ENCODE data around the gene AFAP1L1.

The AFAP1L1 gene

GRCh38 chr5:149310947-149311658 lies 39.4 kb downstream of the AFAP1L1 start:
- DNase-seq (ENCODE audit: low spot score) (no peak), FAIRE-seq (no peak)

GRCh38 chr5:149313151-149313841 lies 41.6 kb downstream of the AFAP1L1 start:
- FAIRE-seq (no peak), DNase-seq (ENCODE audit: low spot score) (no peak)

- no peak for FAIRE-seq
Observed at GRCh38 chr5:149314571-149315111, 43.0 kb downstream of the AFAP1L1 start.

GRCh38 chr5:149315753-149316152 lies 44.1 kb downstream of the AFAP1L1 start:
- DNase-seq (ENCODE audit: low spot score) (no peak), FAIRE-seq (no peak)

More at GRCh38 chr5:149314571-149315111, 43.0 kb downstream of the AFAP1L1 start:
- no peak for DNase-seq (ENCODE audit: low spot score)

GRCh38 chr5:149317281-149318048 lies 45.8 kb downstream of the AFAP1L1 start:
- FAIRE-seq, result no peak
- peak; percentile 64 for DNase-seq (ENCODE audit: low spot score)

GRCh38 chr5:149319174-149319573 lies 47.5 kb downstream of the AFAP1L1 start:
- FAIRE-seq, result no peak
- DNase-seq (ENCODE audit: low spot score), result no peak

GRCh38 chr5:149320791-149321330 lies 49.2 kb downstream of the AFAP1L1 start:
- peak; percentile 37 for FAIRE-seq

GRCh38 chr5:149322518-149322917 lies 50.9 kb downstream of the AFAP1L1 start:
- FAIRE-seq (no peak), DNase-seq (ENCODE audit: low spot score) (no peak)

More at GRCh38 chr5:149320791-149321330, 49.2 kb downstream of the AFAP1L1 start:
- DNase-seq (ENCODE audit: low spot score), result peak; percentile 80

- FAIRE-seq (no peak), DNase-seq (ENCODE audit: low spot score) (no peak)
Observed at GRCh38 chr5:149323210-149323609, 51.6 kb downstream of the AFAP1L1 start.

- FAIRE-seq (no peak), DNase-seq (ENCODE audit: low spot score) (no peak)
Observed at GRCh38 chr5:149323621-149324205, 52.1 kb downstream of the AFAP1L1 start.

- no peak for FAIRE-seq
- DNase-seq (ENCODE audit: low spot score), result no peak
Observed at GRCh38 chr5:149324641-149325040, 53.0 kb downstream of the AFAP1L1 start.

- DNase-seq (ENCODE audit: low spot score) (no peak), FAIRE-seq (no peak)
Observed at GRCh38 chr5:149325166-149325735, 53.6 kb downstream of the AFAP1L1 start.

- FAIRE-seq (no peak), DNase-seq (ENCODE audit: low spot score) (no peak)
Observed at GRCh38 chr5:149325894-149326293, 54.2 kb downstream of the AFAP1L1 start.

GRCh38 chr5:149326611-149327010 lies 55.0 kb downstream of the AFAP1L1 start:
- DNase-seq (ENCODE audit: low spot score) (no peak), FAIRE-seq (no peak)

- FAIRE-seq (no peak), DNase-seq (ENCODE audit: low spot score) (no peak)
Observed at GRCh38 chr5:149328177-149328576, 56.5 kb downstream of the AFAP1L1 start.

GRCh38 chr5:149333711-149334443 lies 62.2 kb downstream of the AFAP1L1 start:
- no peak for FAIRE-seq
- DNase-seq (ENCODE audit: low spot score), result no peak

- FAIRE-seq (no peak), DNase-seq (ENCODE audit: low spot score) (no peak)
Observed at GRCh38 chr5:149337736-149338135, 66.1 kb downstream of the AFAP1L1 start.

- FAIRE-seq (no peak), DNase-seq (ENCODE audit: low spot score) (no peak)
Observed at GRCh38 chr5:149338364-149338763, 66.7 kb downstream of the AFAP1L1 start.

- FAIRE-seq (no peak), DNase-seq (ENCODE audit: low spot score) (no peak)
Observed at GRCh38 chr5:149340920-149341319, 69.3 kb downstream of the AFAP1L1 start.

- FAIRE-seq (no peak), DNase-seq (ENCODE audit: low spot score) (no peak)
Observed at GRCh38 chr5:149341876-149342275, 70.2 kb downstream of the AFAP1L1 start.
